Measurements from ENCODE around the gene STOX1.

The STOX1 gene

DNA sequence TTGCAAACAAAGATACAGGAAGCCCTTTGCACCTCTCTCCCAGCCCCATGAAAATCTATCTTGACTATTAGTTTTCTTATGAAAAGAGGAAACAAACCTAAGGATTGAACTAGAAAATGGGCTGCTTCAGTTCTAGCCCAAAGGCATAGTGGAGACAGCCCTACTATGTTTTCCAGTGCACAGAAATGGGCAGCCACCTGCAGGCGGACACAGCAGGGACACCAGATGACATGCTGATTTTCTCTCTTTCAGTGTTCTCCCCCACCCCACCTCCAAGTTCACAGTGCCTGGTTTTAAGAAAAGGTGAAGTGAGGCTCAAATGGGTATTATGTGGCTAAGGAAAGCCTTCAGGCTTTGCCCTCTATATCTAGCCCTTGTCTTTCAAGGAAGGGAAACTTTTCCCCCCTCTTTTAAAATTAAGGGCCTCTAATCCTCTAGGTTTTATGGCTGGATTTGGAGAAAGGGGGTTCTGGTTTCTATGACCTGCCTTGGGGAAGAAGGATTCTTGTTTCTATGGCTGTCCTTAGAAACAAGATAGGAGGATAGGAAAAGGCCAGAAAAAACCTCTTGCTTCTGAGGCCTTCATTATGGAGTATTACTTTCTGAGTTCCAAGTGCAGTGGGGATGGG lies 50.3 kb downstream of the STOX1 start:
- Histone ChIP-seq H3K4me3 (replicated peaks; ENCODE audit: insufficient read depth, low read length) (no peak overlapping the region), H3K27ac (replicated peaks) (no peak overlapping the region), H3K27me3 (ENCODE audit: insufficient read depth, poor library complexity, severe bottlenecking) (no peaks in the 10 kb centered on the region)
- no peak for TF ChIP-seq GABPA (IDR thresholded peaks at IDR 0.05; ENCODE audit: low read depth)
- no peak for TF ChIP-seq SPI1 (IDR thresholded peaks at IDR 0.05; ENCODE audit: borderline replicate concordance, low read depth)
- TF ChIP-seq, protein P1, sequence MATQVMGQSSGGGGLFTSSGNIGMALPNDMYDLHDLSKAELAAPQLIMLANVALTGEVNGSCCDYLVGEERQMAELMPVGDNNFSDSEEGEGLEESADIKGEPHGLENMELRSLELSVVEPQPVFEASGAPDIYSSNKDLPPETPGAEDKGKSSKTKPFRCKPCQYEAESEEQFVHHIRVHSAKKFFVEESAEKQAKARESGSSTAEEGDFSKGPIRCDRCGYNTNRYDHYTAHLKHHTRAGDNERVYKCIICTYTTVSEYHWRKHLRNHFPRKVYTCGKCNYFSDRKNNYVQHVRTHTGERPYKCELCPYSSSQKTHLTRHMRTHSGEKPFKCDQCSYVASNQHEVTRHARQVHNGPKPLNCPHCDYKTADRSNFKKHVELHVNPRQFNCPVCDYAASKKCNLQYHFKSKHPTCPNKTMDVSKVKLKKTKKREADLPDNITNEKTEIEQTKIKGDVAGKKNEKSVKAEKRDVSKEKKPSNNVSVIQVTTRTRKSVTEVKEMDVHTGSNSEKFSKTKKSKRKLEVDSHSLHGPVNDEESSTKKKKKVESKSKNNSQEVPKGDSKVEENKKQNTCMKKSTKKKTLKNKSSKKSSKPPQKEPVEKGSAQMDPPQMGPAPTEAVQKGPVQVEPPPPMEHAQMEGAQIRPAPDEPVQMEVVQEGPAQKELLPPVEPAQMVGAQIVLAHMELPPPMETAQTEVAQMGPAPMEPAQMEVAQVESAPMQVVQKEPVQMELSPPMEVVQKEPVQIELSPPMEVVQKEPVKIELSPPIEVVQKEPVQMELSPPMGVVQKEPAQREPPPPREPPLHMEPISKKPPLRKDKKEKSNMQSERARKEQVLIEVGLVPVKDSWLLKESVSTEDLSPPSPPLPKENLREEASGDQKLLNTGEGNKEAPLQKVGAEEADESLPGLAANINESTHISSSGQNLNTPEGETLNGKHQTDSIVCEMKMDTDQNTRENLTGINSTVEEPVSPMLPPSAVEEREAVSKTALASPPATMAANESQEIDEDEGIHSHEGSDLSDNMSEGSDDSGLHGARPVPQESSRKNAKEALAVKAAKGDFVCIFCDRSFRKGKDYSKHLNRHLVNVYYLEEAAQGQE (IDR thresholded peaks at IDR 0.05; ENCODE audit: insufficient replicate concordance, low read depth): no peak
- DNase-seq (ENCODE audit: low read depth in 1 of 2, low spot score in 1 of 2): no peak

DNA sequence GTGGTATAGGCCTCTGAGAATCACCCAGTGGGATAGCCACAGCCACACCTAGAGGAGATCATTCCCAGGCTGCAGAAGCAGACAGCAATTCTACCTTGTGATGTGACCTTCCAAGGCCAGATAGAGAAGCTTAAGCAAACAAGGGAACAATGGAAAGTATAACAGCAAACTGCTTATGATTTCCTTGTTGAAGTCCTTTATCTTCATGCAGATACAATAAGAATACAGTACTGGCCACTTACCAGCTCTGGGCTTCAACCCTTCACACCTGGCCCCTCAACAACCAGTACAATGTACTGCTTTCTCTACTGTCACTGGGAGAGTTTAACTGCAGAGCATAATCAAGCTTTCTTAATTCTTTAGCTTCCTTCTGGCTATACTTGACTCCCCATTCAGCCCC lies 51.2 kb downstream of the STOX1 start:
- H3K27ac ChIP-seq (replicated peaks): no peak overlapping the region
- TF ChIP-seq, protein P2, sequence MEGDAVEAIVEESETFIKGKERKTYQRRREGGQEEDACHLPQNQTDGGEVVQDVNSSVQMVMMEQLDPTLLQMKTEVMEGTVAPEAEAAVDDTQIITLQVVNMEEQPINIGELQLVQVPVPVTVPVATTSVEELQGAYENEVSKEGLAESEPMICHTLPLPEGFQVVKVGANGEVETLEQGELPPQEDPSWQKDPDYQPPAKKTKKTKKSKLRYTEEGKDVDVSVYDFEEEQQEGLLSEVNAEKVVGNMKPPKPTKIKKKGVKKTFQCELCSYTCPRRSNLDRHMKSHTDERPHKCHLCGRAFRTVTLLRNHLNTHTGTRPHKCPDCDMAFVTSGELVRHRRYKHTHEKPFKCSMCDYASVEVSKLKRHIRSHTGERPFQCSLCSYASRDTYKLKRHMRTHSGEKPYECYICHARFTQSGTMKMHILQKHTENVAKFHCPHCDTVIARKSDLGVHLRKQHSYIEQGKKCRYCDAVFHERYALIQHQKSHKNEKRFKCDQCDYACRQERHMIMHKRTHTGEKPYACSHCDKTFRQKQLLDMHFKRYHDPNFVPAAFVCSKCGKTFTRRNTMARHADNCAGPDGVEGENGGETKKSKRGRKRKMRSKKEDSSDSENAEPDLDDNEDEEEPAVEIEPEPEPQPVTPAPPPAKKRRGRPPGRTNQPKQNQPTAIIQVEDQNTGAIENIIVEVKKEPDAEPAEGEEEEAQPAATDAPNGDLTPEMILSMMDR (IDR thresholded peaks at IDR 0.05; ENCODE audit: insufficient read depth, low read length): no peak
- no peak for DNase-seq (ENCODE audit: low read depth in 1 of 2, low spot score in 1 of 2)
- no peak overlapping the region for H3K4me3 ChIP-seq (replicated peaks; ENCODE audit: insufficient read depth, low read length)
- no peaks in the 10 kb centered on the region for H3K27me3 ChIP-seq (ENCODE audit: insufficient read depth, poor library complexity, severe bottlenecking)

DNA sequence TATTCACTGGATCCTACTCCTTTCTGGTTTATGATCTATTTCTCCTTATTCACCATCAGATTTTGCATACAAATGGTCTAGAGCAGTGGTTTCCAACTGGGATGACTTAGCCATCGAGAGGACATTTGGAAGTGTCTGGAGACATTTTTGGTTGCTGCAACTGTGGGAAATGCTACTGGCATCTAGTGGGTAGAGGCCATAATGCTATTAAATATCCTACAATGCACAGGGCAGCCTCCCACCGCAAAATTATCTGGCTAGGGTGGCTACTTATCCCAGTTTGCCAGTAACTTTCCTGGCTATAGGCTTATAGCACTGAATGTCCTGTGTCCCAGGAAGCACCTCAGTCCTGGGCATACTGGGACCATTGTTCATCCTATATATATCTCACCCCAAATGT lies 52.3 kb downstream of the STOX1 start:
- Histone ChIP-seq H3K27me3 (ENCODE audit: insufficient read depth, poor library complexity, severe bottlenecking) (no peaks in the 10 kb centered on the region), H3K27ac (replicated peaks) (no peak overlapping the region), H3K4me3 (replicated peaks; ENCODE audit: insufficient read depth, low read length) (no peak overlapping the region)
- TF ChIP-seq POLR2AphosphoS5 (IDR thresholded peaks at IDR 0.05; ENCODE audit: low read depth) (no peak), GABPA (IDR thresholded peaks at IDR 0.05; ENCODE audit: low read depth) (no peak), SPI1 (IDR thresholded peaks at IDR 0.05; ENCODE audit: borderline replicate concordance, low read depth) (no peak)
- TF ChIP-seq, protein P2 (IDR thresholded peaks at IDR 0.05; ENCODE audit: insufficient read depth, low read length): no peak
- TF ChIP-seq, protein P1 (IDR thresholded peaks at IDR 0.05; ENCODE audit: insufficient replicate concordance, low read depth): no peak
- DNase-seq (ENCODE audit: low read depth in 1 of 2, low spot score in 1 of 2): no peak

DNA sequence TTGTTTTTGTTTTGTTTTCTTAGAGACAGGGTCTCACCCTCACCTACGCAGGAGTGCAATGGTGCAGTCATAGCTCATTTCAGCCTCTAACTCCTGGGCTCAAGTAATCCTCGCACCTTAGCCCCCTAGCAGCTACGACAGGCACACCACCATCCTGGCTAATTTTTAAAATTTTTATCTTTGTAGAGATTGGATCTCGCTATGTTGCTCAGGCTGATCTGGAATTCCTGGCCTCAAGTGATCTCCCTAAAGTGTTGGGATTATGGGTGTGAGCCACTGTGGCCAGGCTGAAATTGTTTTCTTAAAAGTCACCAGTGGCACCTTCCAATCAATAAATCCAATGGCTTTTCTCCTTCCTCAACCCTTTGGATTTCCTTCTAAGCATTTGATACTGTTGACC lies 52.9 kb downstream of the STOX1 start:
- H3K4me3 ChIP-seq (replicated peaks; ENCODE audit: insufficient read depth, low read length): no peak overlapping the region
- no peaks in the 10 kb centered on the region for H3K27me3 ChIP-seq (ENCODE audit: insufficient read depth, poor library complexity, severe bottlenecking)
- no peak overlapping the region for H3K27ac ChIP-seq (replicated peaks)
- TF ChIP-seq SPI1 (IDR thresholded peaks at IDR 0.05; ENCODE audit: borderline replicate concordance, low read depth) (no peak), POLR2AphosphoS5 (IDR thresholded peaks at IDR 0.05; ENCODE audit: low read depth) (no peak), GABPA (IDR thresholded peaks at IDR 0.05; ENCODE audit: low read depth) (no peak)
- TF ChIP-seq, protein P2 (IDR thresholded peaks at IDR 0.05; ENCODE audit: insufficient read depth, low read length): no peak
- TF ChIP-seq, protein P1 (IDR thresholded peaks at IDR 0.05; ENCODE audit: insufficient replicate concordance, low read depth): no peak
- DNase-seq (ENCODE audit: low read depth in 1 of 2, low spot score in 1 of 2): no peak

Measured in HL-60 (cell line).